MV-4-11 (cell line): ENCODE results near the gene MCOLN1.

Experiments
- DNase-seq: peaks from one replicate; lab custom pipeline; 2025; lab: John Stamatoyannopoulos, UW

Gene MCOLN1

DNA sequence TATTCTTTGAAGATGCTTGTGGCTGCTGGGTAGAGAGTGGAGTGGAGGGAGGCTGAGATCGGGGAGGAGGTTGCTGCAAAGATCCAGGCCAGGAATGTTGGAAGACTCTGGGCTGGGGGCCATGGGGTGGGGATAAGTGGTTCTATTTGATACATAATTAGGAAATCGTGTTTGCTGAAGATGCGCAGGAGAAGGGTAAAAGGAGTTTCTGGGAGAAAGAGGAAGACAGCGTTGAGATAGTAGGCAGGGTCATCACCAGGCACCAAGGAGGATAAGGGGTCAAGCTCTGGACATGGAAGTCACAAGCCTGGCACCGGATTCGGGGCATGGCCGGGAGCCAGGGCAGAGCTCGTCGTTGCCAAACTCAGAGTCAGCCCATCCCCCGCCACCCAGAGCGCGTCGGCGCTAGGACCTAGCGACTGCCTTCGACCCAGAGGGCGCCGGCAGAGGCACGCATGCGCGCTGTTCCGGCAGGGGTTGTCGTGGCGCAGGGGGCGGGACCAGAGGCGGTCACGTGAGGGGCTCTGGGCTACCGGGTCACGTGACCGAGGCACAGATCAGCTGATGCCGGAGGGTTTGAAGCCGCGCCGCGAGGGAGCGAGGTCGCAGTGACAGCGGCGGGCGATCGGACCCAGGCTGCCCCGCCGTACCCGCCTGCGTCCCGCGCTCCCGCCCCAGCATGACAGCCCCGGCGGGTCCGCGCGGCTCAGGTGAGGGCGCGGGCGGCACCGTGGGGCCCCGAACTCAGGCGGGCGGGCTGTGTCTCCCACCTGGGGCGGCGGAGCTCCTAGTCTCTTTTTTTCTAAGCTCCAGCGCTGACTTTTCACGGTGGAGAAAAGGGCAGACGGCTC, at the start of gene MCOLN1:
MCOLN1 (plus strand) TSS at position 553 of the 851 bp plus-strand sequence; CDS start at position 680, 127 bp downstream.
- peak; percentile 98 for DNase-seq

DNA sequence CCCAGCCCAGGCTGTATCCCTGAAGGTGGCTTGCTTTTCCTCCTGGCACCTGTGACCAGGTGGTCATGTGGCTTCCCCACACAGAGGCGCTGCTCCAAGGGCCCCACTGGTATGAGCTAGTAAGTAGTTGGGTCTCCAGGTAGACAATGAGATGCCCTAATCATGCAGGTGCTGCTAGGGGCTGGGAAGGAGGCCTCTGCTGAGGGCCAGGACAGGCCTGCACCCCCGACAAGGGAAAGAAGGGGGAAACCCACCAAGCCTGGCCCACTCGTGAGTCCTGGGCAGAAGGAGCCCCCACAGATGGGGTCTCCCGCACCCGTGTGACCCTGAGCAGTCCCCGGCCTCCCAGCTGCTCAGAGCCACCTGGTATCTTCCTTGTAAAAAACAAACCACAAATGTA, 46.8 kb upstream of the MCOLN1 start:
- no peak for DNase-seq

DNA sequence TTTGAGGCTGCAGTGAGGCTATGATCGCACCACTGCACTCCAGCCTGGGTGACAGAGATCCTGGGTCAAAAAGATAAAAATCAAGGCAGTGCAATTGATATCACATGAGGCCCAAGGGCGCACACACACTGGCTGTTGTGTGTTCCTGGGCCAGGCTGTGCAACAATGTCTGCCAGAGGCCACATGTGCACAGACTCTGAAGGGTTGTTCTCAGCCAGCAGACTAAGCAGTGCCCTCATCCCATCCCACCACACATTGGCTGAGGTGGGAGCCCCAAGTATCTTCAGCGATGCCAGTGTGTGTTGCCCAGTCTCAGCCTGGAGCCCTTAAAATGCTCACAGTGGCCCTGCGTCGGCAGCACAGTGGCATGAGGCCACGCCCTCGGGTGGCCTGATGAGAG, 46.2 kb upstream of the MCOLN1 start:
- DNase-seq, result no peak

DNA sequence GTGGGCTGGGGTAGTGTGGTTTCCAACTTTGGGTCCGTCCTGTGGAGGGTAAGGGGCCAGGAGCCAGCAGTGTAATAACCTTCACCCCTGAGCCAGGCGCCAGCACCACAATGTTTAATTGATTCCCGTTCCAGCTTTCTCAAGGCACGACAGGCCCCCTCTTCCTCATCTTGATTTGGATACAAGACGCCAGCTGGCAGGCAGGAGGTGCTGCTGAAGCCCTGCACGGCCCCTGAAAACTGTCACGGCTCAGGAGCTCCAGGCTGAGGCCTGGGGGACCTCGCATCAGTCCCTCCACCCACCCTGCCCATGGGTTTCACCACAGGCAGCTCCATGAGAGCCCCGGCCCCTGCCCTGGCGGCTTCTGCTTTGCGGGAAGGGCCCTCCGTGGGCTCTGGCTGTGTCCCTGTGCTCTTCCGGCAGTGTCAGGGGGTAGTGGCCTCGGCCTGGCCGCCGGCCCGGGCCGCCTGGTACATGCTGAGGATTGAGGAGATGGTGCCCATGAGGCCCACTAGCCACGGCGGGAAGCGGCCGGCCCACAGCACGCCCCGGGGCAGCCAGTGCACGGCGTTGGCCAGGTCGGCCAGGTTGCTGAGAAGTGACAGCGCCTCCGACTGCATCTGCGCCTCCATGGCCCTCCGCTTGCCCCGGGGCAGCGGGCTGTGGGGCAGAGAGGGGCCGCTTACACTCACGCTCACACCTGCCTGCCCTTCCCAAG, 45.5 kb upstream of the MCOLN1 start:
- DNase-seq, result no peak

- DNase-seq, result no peak
These were observed 44.7 kb upstream of the MCOLN1 start for GRCh38 chr19:7477758-7478157.

- DNase-seq, result no peak
These were observed 44.1 kb upstream of the MCOLN1 start for GRCh38 chr19:7478173-7478842.

GRCh38 chr19:7478843-7479227, 43.6 kb upstream of the MCOLN1 start:
- DNase-seq, result no peak

- DNase-seq, result no peak
These were observed 42.0 kb upstream of the MCOLN1 start for GRCh38 chr19:7480222-7480969.

DNA sequence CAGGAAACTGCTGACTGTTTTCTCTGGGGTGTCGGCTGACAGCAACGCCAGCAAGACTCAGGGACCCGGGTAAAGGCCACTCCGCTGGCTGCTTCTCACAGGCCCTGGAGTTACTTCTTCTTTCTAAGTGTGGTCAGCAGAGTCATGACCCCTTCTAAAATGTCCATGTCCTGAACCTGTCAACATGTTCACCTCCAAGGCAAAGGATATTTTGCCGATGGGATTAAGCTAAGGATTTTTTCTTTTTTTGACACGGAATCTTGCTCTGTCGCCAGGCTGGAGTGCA, 41.5 kb upstream of the MCOLN1 start:
- peak; percentile 44 for DNase-seq

GRCh38 chr19:7482584-7483439, 39.6 kb upstream of the MCOLN1 start:
- no peak for DNase-seq

DNA sequence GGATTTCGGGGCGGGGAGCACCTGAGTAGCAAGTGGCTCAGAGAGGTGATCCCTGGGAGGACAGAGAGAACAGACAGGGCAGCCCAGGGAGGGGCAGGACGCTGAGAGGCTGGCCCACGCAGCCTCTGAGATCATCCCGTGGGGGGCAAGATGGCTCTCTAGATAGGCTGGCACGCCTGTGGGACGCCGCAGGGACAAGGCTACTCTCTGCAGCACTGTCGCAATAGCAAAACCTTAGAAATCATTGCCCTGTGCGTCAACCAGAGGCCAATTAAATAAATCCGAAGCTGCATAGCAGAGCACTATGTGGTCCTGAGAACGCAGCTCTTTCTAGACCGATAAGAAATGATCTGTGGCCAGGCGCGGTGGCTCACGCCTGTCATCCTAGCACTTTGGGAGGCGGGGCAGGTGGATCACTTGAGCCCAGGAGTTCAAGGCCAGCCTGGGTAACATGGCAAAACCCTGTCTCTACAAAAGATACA, 38.7 kb upstream of the MCOLN1 start:
- DNase-seq, result no peak

DNA sequence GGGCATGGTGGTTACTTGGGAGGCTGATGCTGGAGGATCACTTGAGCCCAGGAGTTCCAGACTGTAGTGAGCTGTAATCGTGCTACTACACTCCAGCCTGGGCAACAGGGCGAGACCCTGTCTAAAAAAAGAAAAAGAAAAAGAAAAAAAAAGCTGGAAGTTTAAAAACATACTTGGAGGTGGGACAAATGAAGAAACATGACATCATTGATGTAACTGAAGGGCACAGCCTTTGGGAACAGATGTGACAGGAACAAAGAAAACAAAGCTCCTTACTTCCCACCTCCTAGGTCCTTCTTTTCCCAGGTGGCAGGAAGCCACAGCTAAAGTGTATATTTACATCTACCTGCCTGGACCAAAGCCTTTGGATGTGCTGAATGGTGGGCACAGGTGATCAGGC, 35.5 kb upstream of the MCOLN1 start:
- DNase-seq, result no peak

DNA sequence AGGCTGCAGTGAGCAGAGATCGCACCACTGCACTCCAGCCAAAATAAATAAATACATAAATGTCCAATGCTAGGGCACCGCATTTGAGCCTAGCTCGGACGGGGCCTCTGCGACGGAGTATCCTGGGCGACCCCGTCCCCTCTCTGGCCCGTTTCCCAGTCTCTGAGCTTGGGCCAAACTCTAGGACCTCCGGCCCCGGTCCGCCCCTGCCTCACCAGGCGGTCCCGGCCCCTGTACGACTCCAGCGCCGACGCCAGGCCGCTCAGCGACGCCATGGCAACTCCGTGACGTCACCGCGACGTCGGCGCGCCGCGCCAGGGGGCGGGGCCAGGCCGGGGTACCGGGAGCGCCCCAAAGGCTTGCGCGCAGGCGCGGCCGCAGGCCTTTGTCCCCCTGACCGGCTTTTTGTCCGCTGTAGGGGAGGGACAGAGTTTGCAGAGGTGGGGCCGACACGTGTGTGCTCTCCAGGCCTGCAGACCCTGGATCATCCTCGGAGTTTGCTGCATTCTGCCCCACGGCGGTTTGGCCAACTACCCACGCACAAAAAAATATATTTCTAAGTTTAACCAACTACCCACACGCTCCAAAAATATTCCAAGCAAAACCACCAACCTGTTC, 33.6 kb upstream of the MCOLN1 start, which contains the start of gene PEX11G:
PEX11G (minus strand) TSS at position 300 of the 618 bp plus-strand sequence; CDS start at position 275, 25 bp downstream.
- peak; percentile 75 for DNase-seq

GRCh38 chr19:7489609-7490044, 32.8 kb upstream of the MCOLN1 start:
- no peak for DNase-seq

GRCh38 chr19:7492142-7492541, 30.3 kb upstream of the MCOLN1 start:
- DNase-seq, result peak; percentile 100

DNA sequence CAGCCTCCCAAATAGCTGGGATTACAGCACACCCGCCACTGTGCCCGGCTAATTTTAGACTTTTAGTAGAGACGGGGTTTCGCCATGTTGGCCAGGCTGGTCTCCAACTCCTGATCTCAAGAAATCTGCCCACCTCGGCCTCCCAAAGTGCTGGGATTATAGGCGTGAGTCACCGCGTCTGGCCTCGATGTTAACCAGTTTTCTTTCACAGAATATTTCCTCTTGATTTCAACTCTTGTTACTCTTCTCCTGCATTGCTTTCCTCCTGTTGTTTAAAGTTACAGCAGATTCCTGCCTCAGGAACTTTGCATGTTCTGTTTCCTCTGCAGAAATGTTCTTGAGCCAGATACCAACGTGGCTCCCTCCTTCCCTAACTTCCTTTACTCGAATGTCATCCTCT, 29.9 kb upstream of the MCOLN1 start:
- DNase-seq, result peak; percentile 85

- DNase-seq, result no peak
These were observed 27.9 kb upstream of the MCOLN1 start for GRCh38 chr19:7494416-7495098.

DNA sequence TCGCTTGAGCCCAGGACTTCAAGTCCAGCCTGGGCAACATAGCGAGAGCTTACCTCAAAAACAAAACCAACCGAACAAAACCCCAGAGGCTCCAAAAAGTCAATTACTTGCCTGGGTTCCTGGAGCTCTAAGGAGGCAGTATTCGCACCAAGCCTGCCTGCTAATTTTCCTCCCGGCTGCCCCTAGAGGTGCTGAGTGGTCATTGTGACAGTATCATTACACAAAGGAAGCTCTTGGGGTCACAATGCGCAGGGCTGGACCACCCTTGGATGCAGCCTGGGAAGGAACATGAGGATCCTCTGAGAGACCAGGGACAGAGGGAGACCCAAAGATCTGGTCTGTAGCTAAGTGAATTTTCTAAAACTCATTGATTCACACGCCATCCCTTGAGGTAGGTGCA, 25.1 kb upstream of the MCOLN1 start:
- DNase-seq, result peak; percentile 47

DNA sequence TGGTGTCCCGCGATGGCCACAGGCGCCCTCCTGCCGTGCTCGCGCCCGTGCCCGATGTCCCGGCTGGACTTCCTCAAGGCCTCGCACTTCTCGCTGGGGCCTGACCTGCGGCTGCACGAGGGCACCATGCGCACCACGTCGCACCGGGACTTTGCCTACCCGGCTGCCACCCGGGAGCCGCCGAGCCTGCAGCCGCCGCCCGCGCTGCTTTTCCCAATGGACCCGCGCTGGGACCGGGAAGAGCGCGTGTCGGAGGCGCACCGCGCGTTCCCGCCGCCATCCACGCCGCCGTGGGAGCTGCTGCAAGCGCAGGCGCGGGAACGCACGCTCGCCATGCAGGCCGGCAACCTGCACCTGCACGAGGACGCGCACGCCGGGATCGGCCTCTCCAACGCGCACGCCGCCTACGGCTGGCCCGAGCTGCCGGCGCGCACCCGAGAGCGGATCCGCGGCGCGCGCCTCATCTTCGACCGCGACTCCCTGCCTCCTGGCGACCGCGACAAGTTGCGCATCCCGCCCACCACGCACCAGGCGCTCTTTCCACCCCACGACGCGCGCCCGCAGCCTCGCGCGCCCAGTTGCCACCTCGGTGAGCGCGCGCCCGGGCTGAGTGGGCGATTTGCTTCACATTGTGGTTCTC, 21.5 kb upstream of the MCOLN1 start:
- peak; percentile 52 for DNase-seq
